Karpas-422 (cell line): ENCODE measurements around the gene USP32. TPM values are rescaled to one million over a fixed set of nuclear protein-coding genes. Genes with fewer than 3 reads are reported as not detected.
"Not testable (repeated sequence)": the region's sequence is repeated elsewhere in the genome, so short reads cannot be mapped to it uniquely, and the experiment has no call there.

ENCODE experiments used
- DNase-seq: peaks from one replicate; pipeline ENCODE4 v3.0.0-alpha.2; 2015
- H2AFZ ChIP-seq: fragments of 200-600 bp; sonication (generic); 2 replicates; pipeline ENCODE4 v1.6.1; 2014; ENCODE audit warnings: antibody characterized with exemption, low read length, mixed read lengths
- H3K27ac ChIP-seq: fragments of 200-600 bp; sonication (generic); 2 replicates; pipeline ENCODE4 v1.5.1; 2014; ENCODE audit warnings: mild to moderate bottlenecking, low read length, moderate library complexity
- H3K27me3 ChIP-seq: fragments of 200-600 bp; sonication (generic); 2 replicates; pipeline ENCODE4 v1.6.1; 2014; ENCODE audit warnings: low read length, mixed read lengths
- H3K36me3 ChIP-seq: fragments of 200-600 bp; sonication (generic); 2 replicates; pipeline ENCODE4 v1.6.1; 2014; ENCODE audit warnings: low read length, mixed read lengths; ENCODE audit not compliant: insufficient read depth
- H3K4me1 ChIP-seq: fragments of 200-600 bp; sonication (generic); 2 replicates; pipeline ENCODE4 v1.6.1; 2014; ENCODE audit warnings: mild to moderate bottlenecking, low read length, mixed read lengths
- H3K4me2 ChIP-seq: fragments of 200-600 bp; sonication (generic); 2 replicates; pipeline ENCODE4 v1.6.1; 2014; ENCODE audit warnings: low read length, low read depth, mild to moderate bottlenecking; ENCODE audit not compliant: poor library complexity, severe bottlenecking
- H3K4me3 ChIP-seq: fragments of 200-600 bp; sonication (generic); 2 replicates; pipeline ENCODE4 v1.5.1; 2014; ENCODE audit warnings: mild to moderate bottlenecking, antibody characterized with exemption, low read length, mixed read lengths
- H3K79me2 ChIP-seq: fragments of 200-600 bp; sonication (generic); 2 replicates; pipeline ENCODE4 v1.6.1; 2014; ENCODE audit warnings: mild to moderate bottlenecking, low read length, mixed read lengths
- H3K9ac ChIP-seq: fragments of 200-600 bp; sonication (generic); 2 replicates; pipeline ENCODE4 v1.6.0; 2014; ENCODE audit warnings: low read length
- H3K9me2 ChIP-seq: fragments of 200-600 bp; sonication (generic), shearing (Covaris generic); replicated peaks from 2 replicates; pipeline ENCODE4 v1.6.0; 2014; ENCODE audit warnings: mild to moderate bottlenecking, low read length, moderate library complexity; ENCODE audit not compliant: insufficient read depth
- H3K9me3 ChIP-seq: fragments of 300-700, 200-600 bp; sonication (generic); 2 replicates; pipeline ENCODE4 v1.6.1; 2014; ENCODE audit warnings: low read length, mixed read lengths
- H4K20me1 ChIP-seq: fragments of 200-600 bp; sonication (generic); 2 replicates; pipeline ENCODE4 v1.6.1; 2014; ENCODE audit warnings: mild to moderate bottlenecking, antibody characterized with exemption, low read length, low read depth; ENCODE audit not compliant: insufficient read depth
- total RNA-seq: library from RNA; depleted of rRNA; stranded (reverse); fragments of >200 nt; shearing (Covaris generic); gene quantifications from 2 replicates; pipeline ENCODE4 v1.2.3, GENCODE V29; 2014; ENCODE audit warnings: low replicate concordance; rRNA removed

USP32 gene
- 48.1 and 81.0 TPM in 2 replicates for total RNA-seq

GRCh38 chr17:60392042-60392844, at the start of gene USP32:
TSS of gene USP32 (minus strand) at chr17:60392133. CDS start at chr17:60391939, 194 bp downstream.
- peak; percentile 98 for DNase-seq
- Histone ChIP-seq H3K4me3 (peak within 1 kb of the TSS; percentile 89), H3K79me2 (peaks cover 43% of the 10 kb centered on the region)

GRCh38 chr17:60439501-60439900, 47.6 kb upstream of the USP32 start:
- Histone ChIP-seq H3K79me2 (no peaks in the 10 kb centered on the region), H2AFZ (no peak overlapping the region), H3K9me3 (no peaks in the 10 kb centered on the region), H3K27ac (no peak overlapping the region), H3K27me3 (no peaks in the 10 kb centered on the region), H3K4me2 (no peak overlapping the region), H4K20me1 (no peaks in the 10 kb centered on the region), H3K9ac (no peak overlapping the region), H3K9me2 (no peaks in the 10 kb centered on the region), H3K4me1 (peaks cover 10% of the 10 kb centered on the region), H3K4me3 (no peak overlapping the region), H3K36me3 (no peaks in the 10 kb centered on the region)
- DNase-seq = no peak

More at GRCh38 chr17:60392042-60392844, at the start of gene USP32:
- Histone ChIP-seq H3K27me3 (no peaks in the 10 kb centered on the region), H3K4me1 (peaks cover 39% of the 10 kb centered on the region), H3K9me2 (no peaks in the 10 kb centered on the region), H3K27ac (peak within 1 kb of the TSS; percentile 66), H3K36me3 (no peaks in the 10 kb centered on the region), H3K4me2 (peak within 1 kb of the TSS; percentile 70), H3K9me3 (no peaks in the 10 kb centered on the region), H4K20me1 (no peaks in the 10 kb centered on the region), H3K9ac (peak within 1 kb of the TSS; percentile 95), H2AFZ (peak within 1 kb of the TSS; percentile 33)

- Histone ChIP-seq H3K9ac (no peak overlapping the region), H3K36me3 (no peaks in the 10 kb centered on the region), H3K9me2 (no peaks in the 10 kb centered on the region), H3K4me3 (no peak overlapping the region), H4K20me1 (no peaks in the 10 kb centered on the region), H2AFZ (no peak overlapping the region), H3K9me3 (no peaks in the 10 kb centered on the region), H3K4me2 (no peak overlapping the region), H3K27ac (no peak overlapping the region), H3K27me3 (no peaks in the 10 kb centered on the region), H3K79me2 (no peaks in the 10 kb centered on the region), H3K4me1 (peaks cover 10% of the 10 kb centered on the region)
- no peak for DNase-seq
Observed at GRCh38 chr17:60436676-60437075, 44.7 kb upstream of the USP32 start.

GRCh38 chr17:60435244-60436167, 43.6 kb upstream of the USP32 start:
- H3K79me2 ChIP-seq = no peaks in the 10 kb centered on the region
- H3K36me3 ChIP-seq = no peaks in the 10 kb centered on the region
- no peak overlapping the region for H3K4me3 ChIP-seq
- H3K27ac ChIP-seq = no peak overlapping the region
- no peaks in the 10 kb centered on the region for H3K9me2 ChIP-seq
- H4K20me1 ChIP-seq = no peaks in the 10 kb centered on the region
- no peaks in the 10 kb centered on the region for H3K27me3 ChIP-seq
- H3K9me3 ChIP-seq = no peaks in the 10 kb centered on the region
- no peak overlapping the region for H2AFZ ChIP-seq
- peaks cover 10% of the 10 kb centered on the region for H3K4me1 ChIP-seq
- H3K4me2 ChIP-seq = no peak overlapping the region
- peak; percentile 89 for DNase-seq
- H3K9ac ChIP-seq = no peak overlapping the region

- H3K27me3 ChIP-seq, H3K9me3 ChIP-seq, H3K4me3 ChIP-seq, DNase-seq, H3K9ac ChIP-seq, H3K79me2 ChIP-seq, H3K9me2 ChIP-seq, H3K4me2 ChIP-seq, H2AFZ ChIP-seq, H3K27ac ChIP-seq, H4K20me1 ChIP-seq, H3K36me3 ChIP-seq, H3K4me1 ChIP-seq: not testable (repeated sequence)
Observed at GRCh38 chr17:60433021-60433997, 41.4 kb upstream of the USP32 start.

GRCh38 chr17:60430561-60430960, 38.6 kb upstream of the USP32 start:
- H3K36me3 ChIP-seq, H2AFZ ChIP-seq, H3K27me3 ChIP-seq, H3K4me2 ChIP-seq, H3K9ac ChIP-seq, H3K27ac ChIP-seq, DNase-seq, H3K4me1 ChIP-seq, H3K79me2 ChIP-seq, H3K9me3 ChIP-seq, H3K4me3 ChIP-seq, H4K20me1 ChIP-seq, H3K9me2 ChIP-seq: not testable (repeated sequence)

GRCh38 chr17:60428491-60428890, 36.6 kb upstream of the USP32 start:
- not testable (repeated sequence) for H3K4me2 ChIP-seq, H3K27ac ChIP-seq, H3K4me1 ChIP-seq, DNase-seq, H3K27me3 ChIP-seq, H3K79me2 ChIP-seq, H3K9me2 ChIP-seq, H3K9ac ChIP-seq, H2AFZ ChIP-seq, H4K20me1 ChIP-seq, H3K4me3 ChIP-seq, H3K9me3 ChIP-seq, H3K36me3 ChIP-seq
